Activated CD4-positive, alpha-beta T cell treated with anti-CD3 and anti-CD28 coated beads for 1 hour (primary cell): Measurements from ENCODE around the gene GRIP2.
"Not testable (repeated sequence)": the region's sequence is repeated elsewhere in the genome, so short reads cannot be mapped to it uniquely, and the experiment has no call there.

ENCODE experiments used
- DNase-seq: peaks from one replicate; pipeline ENCODE4 v3.0.0-alpha.2; 2020

GRIP2 gene

GRCh38 chr3:14519406-14519805 lies 20.7 kb downstream of the GRIP2 start:
- DNase-seq = no peak

GRCh38 chr3:14518893-14519292 lies 21.2 kb downstream of the GRIP2 start:
- DNase-seq = no peak

GRCh38 chr3:14518432-14518802 lies 21.7 kb downstream of the GRIP2 start:
- no peak for DNase-seq

- DNase-seq = no peak
Observed at GRCh38 chr3:14517601-14518431, 22.3 kb downstream of the GRIP2 start.

GRCh38 chr3:14516738-14517345 lies 23.3 kb downstream of the GRIP2 start:
- no peak for DNase-seq

GRCh38 chr3:14515526-14515925 lies 24.6 kb downstream of the GRIP2 start:
- DNase-seq = not testable (repeated sequence)

GRCh38 chr3:14514323-14514720 lies 25.8 kb downstream of the GRIP2 start:
- no peak for DNase-seq

- no peak for DNase-seq
Observed at GRCh38 chr3:14513566-14514322, 26.4 kb downstream of the GRIP2 start.

- no peak for DNase-seq
Observed at GRCh38 chr3:14512942-14513327, 27.2 kb downstream of the GRIP2 start.

GRCh38 chr3:14512281-14512941 lies 27.7 kb downstream of the GRIP2 start:
- DNase-seq = no peak

- no peak for DNase-seq
Observed at GRCh38 chr3:14511623-14512280, 28.4 kb downstream of the GRIP2 start.

- no peak for DNase-seq
Observed at GRCh38 chr3:14510838-14511622, 29.1 kb downstream of the GRIP2 start.

GRCh38 chr3:14509796-14510100 lies 30.4 kb downstream of the GRIP2 start:
- DNase-seq = no peak

GRCh38 chr3:14508966-14509795 lies 31.0 kb downstream of the GRIP2 start:
- peak; percentile 52 for DNase-seq

- DNase-seq = no peak
Observed at GRCh38 chr3:14508505-14508819, 31.7 kb downstream of the GRIP2 start.

- DNase-seq = no peak
Observed at GRCh38 chr3:14507757-14508504, 32.2 kb downstream of the GRIP2 start.

- DNase-seq = no peak
Observed at GRCh38 chr3:14507305-14507741, 32.8 kb downstream of the GRIP2 start.

GRCh38 chr3:14506626-14507304 lies 33.4 kb downstream of the GRIP2 start:
- no peak for DNase-seq

- DNase-seq = no peak
Observed at GRCh38 chr3:14505803-14506500, 34.2 kb downstream of the GRIP2 start.
